HG02798 (cell line): ENCODE measurements around the gene STEAP4.

ENCODE experiments used
- ATAC-seq: cut with Tn5 transposase; IDR thresholded peaks from one replicate; pipeline ENCODE4 v1.9.1; 2021; ENCODE audit warnings: mild to moderate bottlenecking; ENCODE audit not compliant: unreplicated experiment, poor library complexity

STEAP4 gene

GRCh38 chr7:88226201-88226600 is 80.5 kb downstream of the STEAP4 start:
- ATAC-seq = no peak

GRCh38 chr7:88224601-88225275 is 82.0 kb downstream of the STEAP4 start:
- ATAC-seq = no peak

- no peak for ATAC-seq
Measured at GRCh38 chr7:88223265-88223664, 83.4 kb downstream of the STEAP4 start.
